MCF 10A (cell line): ENCODE measurements around the gene PTH1R. TPM values are rescaled to one million over a fixed set of nuclear protein-coding genes. Genes with fewer than 3 reads are reported as not detected.
A peak's percentile ranks its signal among the peaks of the same experiment; 100 is the strongest.

ENCODE experiments used
- BruUV-seq: library from RNA; stranded (reverse); fragments of 400-500 nt; replicated peaks from 2 replicates; lab custom pipeline; 2021; lab: Mats Ljungman, UMichigan
- CTCF ChIA-PET: fragments of 300-600 bp; sonication (Branson Sonifier 250); formaldehyde crosslinking; extraction: SDS; loops from one replicate; lab custom pipeline; 2021; ENCODE audit warnings: antibody characterized with exemption, inconsistent platforms; lab: Yijun Ruan, JAX
- POLR2A ChIA-PET: fragments of 300-600, 350-650 bp; sonication (Branson Sonifier 250); formaldehyde crosslinking; extraction: SDS; loops from one replicate; lab custom pipeline; 2020; ENCODE audit warnings: antibody characterized with exemption, inconsistent platforms; lab: Yijun Ruan, JAX
- DNase-seq: peaks from one replicate; pipeline ENCODE4 v3.0.0-alpha.2; 2018; ENCODE audit not compliant: unreplicated experiment
- H3K27ac Mint-ChIP-seq: one replicate; pipeline ENCODE4 v1.8.0; 2022; ENCODE audit warnings: mild to moderate bottlenecking, low read depth, mixed read lengths; ENCODE audit not compliant: unreplicated experiment
- H3K27me3 Mint-ChIP-seq: one replicate; pipeline ENCODE4 v1.8.0; 2022; ENCODE audit warnings: mixed read lengths; ENCODE audit not compliant: insufficient read depth, unreplicated experiment
- H3K36me3 Mint-ChIP-seq: one replicate; pipeline ENCODE4 v1.8.0; 2022; ENCODE audit warnings: mild to moderate bottlenecking, moderate library complexity, mixed read lengths; ENCODE audit not compliant: insufficient read depth, unreplicated experiment
- H3K4me1 Mint-ChIP-seq: one replicate; pipeline ENCODE4 v1.8.0; 2022; ENCODE audit warnings: mixed read lengths; ENCODE audit not compliant: insufficient read depth, unreplicated experiment
- H3K4me3 Mint-ChIP-seq: one replicate; pipeline ENCODE4 v1.8.0; 2022; ENCODE audit warnings: mild to moderate bottlenecking, moderate library complexity, mixed read lengths; ENCODE audit not compliant: unreplicated experiment
- H3K9me3 Mint-ChIP-seq: one replicate; pipeline ENCODE4 v1.8.0; 2022; ENCODE audit warnings: mixed read lengths; ENCODE audit not compliant: unreplicated experiment
- CTCF ChIP-seq: fragments of 200-600 bp; IDR thresholded peaks from one replicate; pipeline ENCODE4 v1.8.0; 2022; ENCODE audit warnings: antibody characterized with exemption, mild to moderate bottlenecking; ENCODE audit not compliant: unreplicated experiment
- intact Hi-C: fragments of 100-400 bp; cut with micrococcal nuclease; formaldehyde crosslinking; loops from 2 replicates; pipeline ENCODE4 v1.14.1; 2022
- total RNA-seq: library from RNA; stranded (reverse); gene quantifications from 2 replicates; pipeline ENCODE4 v1.2.3, GENCODE V29; 2022

PTH1R gene
- total RNA-seq, 1 experiment from 2014 or later, result not detected

GRCh38 chr3:46880884-46881595, 3.5 kb downstream of the PTH1R start:
- H3K27me3 Mint-ChIP-seq, result peaks cover 37% of the 10 kb centered on the region
- no peak for TF ChIP-seq CTCF
- no peaks in the 10 kb centered on the region for H3K4me1 Mint-ChIP-seq
- no peak overlapping the region for H3K4me3 Mint-ChIP-seq
- intact Hi-C loops, result no loop called here
- BruUV-seq, result no TSS peak
- no peaks in the 10 kb centered on the region for H3K9me3 Mint-ChIP-seq
- ChIA-PET CTCF (no interaction called here), POLR2A (no interaction called here)
- no peak overlapping the region for H3K27ac Mint-ChIP-seq
- no peaks in the 10 kb centered on the region for H3K36me3 Mint-ChIP-seq
- no peak for DNase-seq

- H3K27me3 Mint-ChIP-seq, result peaks cover 37% of the 10 kb centered on the region
- BruUV-seq, result no TSS peak
- POLR2A ChIA-PET, result no interaction called here
Measured at GRCh38 chr3:46881596-46882376, 4.3 kb downstream of the PTH1R start.

GRCh38 chr3:46882377-46883053, 5.0 kb downstream of the PTH1R start:
- H3K27me3 Mint-ChIP-seq, result peaks cover 37% of the 10 kb centered on the region
- intact Hi-C loops, result no loop called here
- no peak for TF ChIP-seq CTCF
- H3K36me3 Mint-ChIP-seq, result no peaks in the 10 kb centered on the region
- no TSS peak for BruUV-seq
- no peak overlapping the region for H3K27ac Mint-ChIP-seq
- no peaks in the 10 kb centered on the region for H3K4me1 Mint-ChIP-seq
- ChIA-PET POLR2A (no interaction called here), CTCF (interaction anchor here (0.6 kb wide), 2 partner anchors 27 to 1030 kb away, joined by 3 to 4 read pairs; no protein-coding TSS in a partner anchor)
- DNase-seq, result no peak
- peak overlapping the region; percentile 44 for H3K4me3 Mint-ChIP-seq
- no peaks in the 10 kb centered on the region for H3K9me3 Mint-ChIP-seq

More at GRCh38 chr3:46881596-46882376, 4.3 kb downstream of the PTH1R start:
- no peaks in the 10 kb centered on the region for H3K4me1 Mint-ChIP-seq
- DNase-seq, result no peak
- intact Hi-C loops, result no loop called here
- no peaks in the 10 kb centered on the region for H3K9me3 Mint-ChIP-seq
- H3K36me3 Mint-ChIP-seq, result no peaks in the 10 kb centered on the region
- CTCF ChIA-PET, result interaction anchor here (0.6 kb wide), 1 partner anchor 28 kb away, joined by 3 read pairs; no protein-coding TSS in a partner anchor
- H3K4me3 Mint-ChIP-seq, result peak overlapping the region; percentile 19
- TF ChIP-seq CTCF, result no peak
- no peak overlapping the region for H3K27ac Mint-ChIP-seq
